ENCODE results near the gene SLC25A1.

DNA sequence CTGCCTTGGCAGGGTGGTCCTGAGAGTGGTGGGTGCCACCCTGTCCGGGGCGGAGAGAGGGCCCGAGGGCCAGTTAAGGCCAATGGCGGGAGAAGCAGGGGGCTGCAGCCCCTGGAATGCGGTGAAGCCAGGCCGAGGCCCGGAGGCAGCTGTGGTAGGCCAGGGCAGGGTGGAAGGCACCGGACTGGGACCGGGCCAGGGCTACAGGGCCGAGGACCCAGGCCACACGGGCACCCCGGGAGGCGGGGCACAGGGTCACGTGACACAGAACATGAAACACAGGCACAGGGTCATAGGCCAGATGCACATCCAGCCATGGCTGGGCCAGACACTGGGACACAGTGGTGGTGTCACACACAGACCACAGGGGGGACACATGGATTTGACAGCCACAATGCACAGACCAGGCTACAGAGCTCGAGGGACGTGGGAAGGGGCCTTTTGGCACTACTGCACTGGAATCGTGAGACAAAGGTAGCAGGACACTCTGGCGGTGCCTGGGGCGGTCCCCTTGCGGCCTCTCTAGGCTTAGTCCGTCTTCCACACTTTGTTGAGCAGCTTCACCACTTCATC, 2.8 kb downstream of the SLC25A1 start:
- TF ChIP-seq CTCF (conservative IDR thresholded peaks at IDR 0.05; ENCODE audit: low read depth, low read length): no peak
- TF ChIP-seq POLR2A (IDR thresholded peaks at IDR 0.05; ENCODE audit: low read depth, low read length): no peak
- TF ChIP-seq CEBPB (IDR thresholded peaks at IDR 0.05; ENCODE audit: low read depth, low read length): no peak
- TF ChIP-seq RFX5 (IDR thresholded peaks at IDR 0.05; ENCODE audit: low read depth, low read length): no peak
- no peak for TF ChIP-seq RAD21 (IDR thresholded peaks at IDR 0.05; ENCODE audit: low read length)
- no peak for TF ChIP-seq USF2 (IDR thresholded peaks at IDR 0.05; ENCODE audit: low read depth, low read length)
- TF ChIP-seq MAZ (IDR thresholded peaks at IDR 0.05; ENCODE audit: borderline replicate concordance, low read depth, low read length): no peak
- TF ChIP-seq MXI1 (IDR thresholded peaks at IDR 0.05; ENCODE audit: borderline replicate concordance, low read depth, low read length): no peak
